ENCODE measurements around the gene USP46. TPM values are rescaled to one million over a fixed set of nuclear protein-coding genes. Genes with fewer than 3 reads are reported as not detected.

The USP46 gene
- total RNA-seq, 1 donor from 2014 or later, result 14.7 TPM

DNA sequence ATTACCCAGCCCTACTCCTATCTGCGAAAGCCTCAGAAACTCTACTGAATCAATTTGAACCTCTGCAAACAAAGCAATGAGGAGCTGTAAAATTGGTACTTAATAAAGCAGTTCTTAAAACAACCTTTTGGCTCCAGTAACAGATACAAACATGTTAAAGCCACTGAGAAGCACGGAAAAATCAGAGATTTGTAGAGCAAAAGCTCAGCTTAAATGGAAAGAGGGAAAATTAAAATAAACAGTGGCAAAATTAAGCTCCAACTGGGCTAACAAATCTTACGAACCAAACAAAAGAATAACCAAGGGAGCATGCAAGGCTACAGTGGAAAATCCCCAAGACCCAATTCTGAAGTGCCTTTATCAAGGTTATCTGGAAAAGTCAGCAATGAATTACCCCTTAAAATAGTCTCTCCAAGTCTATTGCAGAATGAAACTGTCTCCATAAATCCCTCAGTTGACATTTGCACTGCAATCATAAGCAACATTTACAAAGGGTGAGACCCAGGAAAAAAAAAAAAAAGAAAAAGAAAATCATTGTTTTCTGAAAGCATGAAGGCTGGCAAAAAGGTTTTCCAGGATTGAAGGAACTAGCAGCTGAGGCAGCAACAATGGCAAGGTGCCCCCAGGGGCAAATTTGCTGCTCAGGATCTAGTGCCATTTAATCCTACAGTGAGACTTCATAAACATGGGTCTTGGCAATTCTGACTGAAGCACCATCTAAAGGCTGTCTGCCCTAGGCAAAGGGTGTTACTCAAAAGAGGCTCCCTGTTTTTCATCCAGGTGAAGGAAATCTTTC, 40.1 kb downstream of the USP46 start:
- TF ChIP-seq, protein P1, sequence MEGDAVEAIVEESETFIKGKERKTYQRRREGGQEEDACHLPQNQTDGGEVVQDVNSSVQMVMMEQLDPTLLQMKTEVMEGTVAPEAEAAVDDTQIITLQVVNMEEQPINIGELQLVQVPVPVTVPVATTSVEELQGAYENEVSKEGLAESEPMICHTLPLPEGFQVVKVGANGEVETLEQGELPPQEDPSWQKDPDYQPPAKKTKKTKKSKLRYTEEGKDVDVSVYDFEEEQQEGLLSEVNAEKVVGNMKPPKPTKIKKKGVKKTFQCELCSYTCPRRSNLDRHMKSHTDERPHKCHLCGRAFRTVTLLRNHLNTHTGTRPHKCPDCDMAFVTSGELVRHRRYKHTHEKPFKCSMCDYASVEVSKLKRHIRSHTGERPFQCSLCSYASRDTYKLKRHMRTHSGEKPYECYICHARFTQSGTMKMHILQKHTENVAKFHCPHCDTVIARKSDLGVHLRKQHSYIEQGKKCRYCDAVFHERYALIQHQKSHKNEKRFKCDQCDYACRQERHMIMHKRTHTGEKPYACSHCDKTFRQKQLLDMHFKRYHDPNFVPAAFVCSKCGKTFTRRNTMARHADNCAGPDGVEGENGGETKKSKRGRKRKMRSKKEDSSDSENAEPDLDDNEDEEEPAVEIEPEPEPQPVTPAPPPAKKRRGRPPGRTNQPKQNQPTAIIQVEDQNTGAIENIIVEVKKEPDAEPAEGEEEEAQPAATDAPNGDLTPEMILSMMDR (IDR thresholded peaks at IDR 0.05; ENCODE audit: insufficient read depth, low read length, severe bottlenecking), result no peak
- FAIRE-seq, result no peak
- DNase-seq (ENCODE audit: low read depth), result no peak
- no peaks in the 10 kb centered on the region for H3K36me3 ChIP-seq (ENCODE audit: control insufficient read depth, insufficient read depth, low read length)
- H3K4me3 ChIP-seq (ENCODE audit: low read depth, low read length), result no peak overlapping the region
- no peaks in the 10 kb centered on the region for H3K27me3 ChIP-seq (ENCODE audit: control insufficient read depth, insufficient read depth, low read length)

DNA sequence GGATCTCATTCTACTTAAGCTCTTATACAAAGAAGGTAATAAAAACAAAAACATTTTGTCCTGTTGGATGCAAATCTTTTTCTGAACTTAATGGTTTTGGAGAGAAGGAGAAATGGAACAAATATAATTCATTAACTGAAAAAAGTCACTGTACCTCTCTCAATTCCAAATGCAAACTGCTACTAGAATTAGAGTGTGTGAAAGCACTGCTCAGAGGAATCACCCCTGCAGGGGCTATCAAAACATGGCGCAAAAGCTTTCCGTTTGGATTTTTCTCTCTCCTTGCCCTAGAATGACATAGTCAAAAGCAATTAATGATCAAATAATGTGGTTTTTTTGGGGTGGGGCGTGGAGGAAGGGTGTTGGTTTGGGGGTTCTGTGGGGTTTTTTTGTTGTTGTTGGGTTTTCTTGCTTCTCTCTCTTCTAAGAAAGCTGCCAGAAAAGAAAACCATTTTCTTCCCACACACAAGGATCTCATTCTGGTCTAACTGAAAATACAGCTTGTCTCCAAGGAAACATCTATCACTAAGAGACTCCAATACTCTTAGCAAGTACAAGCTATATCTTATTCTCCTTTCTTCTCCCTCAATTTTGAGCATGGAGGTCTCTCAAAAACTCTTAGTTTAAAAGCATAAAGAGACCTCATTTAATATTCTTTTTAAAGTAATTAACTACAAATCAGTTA, 41.6 kb downstream of the USP46 start:
- Histone ChIP-seq H3K36me3 (ENCODE audit: control insufficient read depth, insufficient read depth, low read length) (peaks cover 2% of the 10 kb centered on the region), H3K4me3 (ENCODE audit: low read depth, low read length) (no peak overlapping the region), H3K27me3 (ENCODE audit: control insufficient read depth, insufficient read depth, low read length) (no peaks in the 10 kb centered on the region)
- TF ChIP-seq, protein P1 (IDR thresholded peaks at IDR 0.05; ENCODE audit: insufficient read depth, low read length, severe bottlenecking), result no peak
- no peak for DNase-seq (ENCODE audit: low read depth)
- FAIRE-seq, result no peak

DNA sequence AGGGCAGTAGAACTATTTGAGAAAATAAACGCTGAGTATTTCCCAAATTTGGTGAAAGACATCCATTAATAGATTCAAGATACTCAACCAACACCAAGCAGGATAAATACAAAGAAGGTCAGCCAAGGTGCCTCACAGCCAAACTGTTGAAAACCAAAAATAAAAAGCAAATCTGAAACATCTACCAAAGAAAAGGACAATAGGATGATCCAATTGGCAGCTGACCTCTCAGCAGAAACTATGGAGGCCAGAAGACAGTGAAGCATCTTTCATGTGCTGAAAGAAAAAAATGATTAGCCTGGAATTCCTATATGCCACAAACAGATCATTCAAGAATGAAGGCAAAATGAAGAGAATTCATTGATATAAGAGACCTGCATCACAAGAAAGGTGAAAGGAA, 44.9 kb downstream of the USP46 start:
- FAIRE-seq, result no peak
- TF ChIP-seq, protein P1 (IDR thresholded peaks at IDR 0.05; ENCODE audit: insufficient read depth, low read length, severe bottlenecking), result no peak
- no peak for DNase-seq (ENCODE audit: low read depth)

DNA sequence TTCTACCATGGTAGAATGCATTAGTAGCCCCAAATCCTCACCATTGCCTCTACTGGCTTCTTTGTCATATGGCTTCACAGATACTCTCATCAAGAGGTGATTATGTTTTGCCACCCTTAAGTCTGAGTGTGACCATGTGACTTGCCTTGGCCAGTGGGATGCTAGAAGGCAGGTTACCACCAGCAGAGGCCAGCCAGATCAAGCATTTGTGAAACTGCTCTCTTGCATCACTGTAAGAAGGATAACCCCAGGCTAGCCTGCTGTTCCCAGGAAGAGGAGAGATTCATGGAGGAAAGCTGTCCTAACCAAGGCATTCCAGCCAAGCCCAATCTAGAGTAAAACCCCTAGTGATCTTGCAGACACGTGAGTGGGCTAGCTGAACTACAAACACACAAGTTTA, 46.8 kb downstream of the USP46 start:
- DNase-seq (ENCODE audit: low read depth) (peak; percentile 56), FAIRE-seq (peak; percentile 7)

More for the DNA sequence above, 44.9 kb downstream of the USP46 start:
- Histone ChIP-seq H3K27me3 (ENCODE audit: control insufficient read depth, insufficient read depth, low read length) (no peaks in the 10 kb centered on the region), H3K36me3 (ENCODE audit: control insufficient read depth, insufficient read depth, low read length) (peaks cover 4% of the 10 kb centered on the region), H3K4me3 (ENCODE audit: low read depth, low read length) (no peak overlapping the region)

DNA sequence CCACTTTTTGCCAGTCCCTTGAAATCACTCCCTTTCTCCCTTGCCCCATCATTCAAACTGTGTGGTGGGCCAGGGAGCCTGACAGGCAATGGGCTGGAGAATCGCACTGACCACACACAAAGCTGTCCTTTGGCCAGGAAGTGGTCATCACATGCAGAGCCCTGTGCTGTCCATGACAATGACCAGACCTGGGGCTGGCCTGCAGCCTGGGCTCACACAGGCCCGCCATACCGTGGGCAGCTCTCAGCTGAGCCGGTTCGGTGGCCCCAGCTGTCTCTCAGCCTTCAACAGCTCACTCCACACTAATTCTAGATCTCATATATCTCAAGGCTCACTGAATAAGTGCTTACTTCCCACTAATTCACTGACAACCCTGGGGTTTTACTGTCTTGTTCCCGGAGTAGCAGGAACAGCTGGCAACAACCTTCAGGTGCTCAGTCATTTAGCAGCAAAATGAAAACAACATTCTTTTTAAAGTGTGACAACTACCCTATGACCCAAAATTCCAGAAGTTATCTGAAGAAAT, 48.0 kb downstream of the USP46 start:
- Histone ChIP-seq H3K4me3 (ENCODE audit: low read depth, low read length) (no peak overlapping the region), H3K27me3 (ENCODE audit: control insufficient read depth, insufficient read depth, low read length) (no peaks in the 10 kb centered on the region), H3K36me3 (ENCODE audit: control insufficient read depth, insufficient read depth, low read length) (peaks cover 4% of the 10 kb centered on the region)
- no peak for FAIRE-seq
- no peak for DNase-seq (ENCODE audit: low read depth)
- TF ChIP-seq, protein P1 (IDR thresholded peaks at IDR 0.05; ENCODE audit: insufficient read depth, low read length, severe bottlenecking), result no peak

More for the DNA sequence above, 46.8 kb downstream of the USP46 start:
- TF ChIP-seq, protein P1 (IDR thresholded peaks at IDR 0.05; ENCODE audit: insufficient read depth, low read length, severe bottlenecking), result peak; percentile 7
- Histone ChIP-seq H3K4me3 (ENCODE audit: low read depth, low read length) (no peak overlapping the region), H3K27me3 (ENCODE audit: control insufficient read depth, insufficient read depth, low read length) (no peaks in the 10 kb centered on the region), H3K36me3 (ENCODE audit: control insufficient read depth, insufficient read depth, low read length) (peaks cover 4% of the 10 kb centered on the region)

Measured in bronchial epithelial cell (primary cell).